HG03457 (cell line): ENCODE measurements around the gene ZNF101.

ENCODE experiments used
- ATAC-seq: cut with Tn5 transposase; IDR thresholded peaks from one replicate; pipeline ENCODE4 v1.9.1; 2021; ENCODE audit warnings: moderate number of reproducible peaks; ENCODE audit not compliant: unreplicated experiment

Gene ZNF101

GRCh38 chr19:19637523-19638251, 31.0 kb upstream of the ZNF101 start:
- ATAC-seq: no peak

- no peak for ATAC-seq
Measured at GRCh38 chr19:19642506-19643157, 26.0 kb upstream of the ZNF101 start.

DNA sequence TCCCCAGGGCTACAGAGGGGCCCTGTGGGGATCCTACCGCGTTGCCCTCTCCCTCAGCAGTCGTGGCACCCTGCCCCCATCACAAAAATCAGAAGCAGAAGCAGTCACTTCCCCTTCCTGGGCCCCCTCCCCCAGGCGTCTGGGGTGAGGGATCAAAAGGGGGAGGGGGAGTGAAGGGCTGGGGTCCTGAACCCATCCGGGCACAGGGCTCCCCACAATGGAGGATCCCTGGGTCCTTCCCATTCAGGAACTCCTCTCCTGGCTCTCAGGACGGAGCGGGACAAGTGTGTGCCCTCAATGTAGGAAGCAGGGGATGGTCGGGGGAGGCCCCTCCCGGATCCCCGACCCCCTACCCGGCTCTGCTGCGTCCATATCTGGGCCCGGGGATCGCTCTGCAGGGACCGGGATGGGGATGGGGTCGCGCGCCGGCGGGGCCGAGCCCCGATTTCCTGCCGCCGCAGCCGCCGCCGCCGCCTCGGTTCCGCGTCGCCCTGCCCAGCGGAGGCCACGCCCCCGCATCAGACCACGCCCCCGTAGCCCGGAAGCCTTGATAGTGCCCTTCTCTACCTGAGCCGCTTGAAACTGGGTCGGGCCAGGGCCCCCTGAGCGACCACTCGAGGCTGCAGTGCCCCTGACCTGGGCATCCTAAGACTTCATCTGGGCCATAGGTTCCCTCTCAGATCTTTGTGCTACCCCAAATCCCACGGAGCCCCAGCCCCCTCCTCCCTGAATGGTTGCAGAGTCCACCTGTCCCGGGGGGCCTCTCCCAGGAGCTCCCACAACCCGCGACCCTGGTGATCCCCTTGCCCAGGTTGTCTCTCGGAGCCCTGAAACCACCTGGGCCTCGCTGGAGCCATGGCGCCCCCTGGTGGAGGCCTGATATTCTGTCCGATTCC, 25.2 kb upstream of the ZNF101 start, which contains the start of gene GMIP:
Gene GMIP, minus strand, starts transcription at position 500 of the 896 bp plus-strand sequence. Its CDS starts 128 bp downstream, at position 372.
- ATAC-seq: peak; percentile 49

GRCh38 chr19:19644054-19644388, 24.6 kb upstream of the ZNF101 start:
- no peak for ATAC-seq

GRCh38 chr19:19645233-19645870, 23.3 kb upstream of the ZNF101 start:
- ATAC-seq: no peak

- ATAC-seq: no peak
Measured at GRCh38 chr19:19647037-19647835, 21.4 kb upstream of the ZNF101 start.

GRCh38 chr19:19649155-19649554, 19.5 kb upstream of the ZNF101 start:
- ATAC-seq: no peak

- ATAC-seq: no peak
Measured at GRCh38 chr19:19649580-19649995, 19.1 kb upstream of the ZNF101 start.

DNA sequence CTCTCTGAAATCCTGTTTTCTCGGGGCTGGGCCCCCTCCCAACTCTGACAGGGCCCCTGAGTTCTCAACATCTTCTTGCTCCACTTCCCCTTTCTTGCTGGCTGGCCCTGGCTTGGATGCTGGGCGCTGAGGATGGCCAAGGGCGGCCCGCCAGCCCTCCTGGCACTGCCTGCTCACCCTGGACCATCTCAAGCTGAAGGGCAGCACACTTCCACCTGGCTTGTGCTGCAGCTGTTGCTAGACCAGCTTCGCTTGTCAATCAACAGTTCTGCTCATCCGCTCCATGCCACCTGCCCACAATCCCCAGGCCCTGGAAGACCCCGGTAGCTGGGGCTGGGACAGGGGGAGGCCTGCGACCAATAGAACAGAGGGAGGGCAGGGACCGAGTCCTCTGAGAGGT, 18.3 kb upstream of the ZNF101 start:
- no peak for ATAC-seq

DNA sequence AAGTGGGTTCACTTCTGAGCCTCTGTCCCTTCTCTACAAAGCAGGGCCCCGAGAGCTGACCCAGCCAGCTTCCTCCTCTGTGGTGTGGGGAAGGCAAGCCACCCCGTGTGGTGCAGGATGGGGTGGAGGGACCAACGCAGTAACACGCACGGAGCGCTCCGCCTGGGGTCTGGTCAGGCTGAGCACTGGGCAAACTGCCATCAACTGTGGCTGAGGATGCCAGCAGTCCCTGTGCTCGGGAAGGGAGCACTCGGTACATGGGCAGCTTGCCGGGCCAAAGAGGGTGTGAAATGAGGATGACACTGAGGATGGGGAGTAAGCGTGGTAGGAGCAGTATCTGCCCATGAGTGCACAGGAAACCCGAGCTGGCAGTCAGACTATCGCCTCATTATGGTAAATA, 17.6 kb upstream of the ZNF101 start:
- ATAC-seq: no peak

DNA sequence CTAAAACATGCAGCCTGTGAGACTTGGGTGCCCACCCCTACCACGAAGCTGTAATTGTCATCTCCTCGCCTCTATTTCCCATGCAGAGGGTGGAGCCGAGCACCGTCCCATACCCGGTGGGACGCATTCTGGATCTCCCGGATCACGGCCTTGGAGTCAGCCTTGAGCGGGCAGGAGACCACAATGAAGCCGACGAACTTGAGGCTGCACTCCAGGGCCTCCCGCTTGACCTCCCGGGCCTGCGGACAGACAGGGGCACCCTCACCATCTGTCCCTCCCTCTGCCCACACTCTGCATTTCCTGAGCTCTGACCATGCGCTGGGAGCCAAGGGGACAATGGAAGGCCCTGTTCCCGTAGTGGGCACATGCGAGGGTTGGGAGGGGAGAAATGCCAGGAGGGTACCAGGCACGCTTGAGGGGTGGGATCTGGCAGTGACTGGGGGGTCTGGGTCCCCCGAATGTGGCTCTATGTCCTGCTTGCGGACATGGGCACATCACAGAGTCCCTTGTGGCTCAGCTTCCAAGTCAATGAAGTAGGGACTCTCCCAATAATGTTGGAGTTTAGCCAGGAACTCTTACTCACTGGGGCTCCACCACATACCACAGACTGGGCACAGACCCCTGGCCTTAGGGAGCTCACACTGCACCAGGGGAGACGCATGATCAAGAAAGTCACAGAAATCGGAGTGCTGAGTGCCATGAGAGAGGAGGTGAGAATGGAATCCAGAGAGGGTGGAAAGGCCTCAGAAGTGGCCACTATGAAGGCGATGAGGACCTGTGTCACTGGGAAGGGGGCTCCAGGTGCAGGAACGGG, 15.9 kb upstream of the ZNF101 start:
- ATAC-seq: no peak

DNA sequence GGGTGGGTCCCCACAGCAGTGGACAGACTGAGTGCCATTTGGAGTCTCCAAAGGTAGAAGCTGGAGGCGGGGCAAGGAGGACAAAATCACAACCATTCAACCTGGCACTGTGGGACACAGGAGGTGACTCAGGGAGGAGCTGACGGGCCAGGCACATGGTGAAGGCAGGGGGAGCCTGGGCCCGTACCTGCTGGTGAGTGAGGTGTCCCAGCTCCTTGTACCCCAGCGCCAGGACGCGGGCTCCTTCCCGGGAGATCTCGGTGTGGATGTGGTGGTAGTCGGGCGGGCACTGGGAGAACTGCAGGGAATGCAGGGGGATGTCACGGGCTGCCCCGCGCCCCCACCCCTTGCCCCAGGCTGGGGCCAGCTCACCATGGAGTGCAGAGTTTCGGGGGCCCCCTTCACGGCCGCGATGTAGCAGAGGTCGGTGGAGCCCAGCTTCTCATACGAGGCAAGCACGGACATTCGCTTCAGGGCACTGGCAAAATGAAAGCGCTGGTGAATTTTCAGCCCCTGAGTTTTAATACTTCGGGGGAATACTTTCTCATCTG, 15.0 kb upstream of the ZNF101 start:
- no peak for ATAC-seq

- ATAC-seq: no peak
Measured at GRCh38 chr19:19654441-19654840, 14.2 kb upstream of the ZNF101 start.

DNA sequence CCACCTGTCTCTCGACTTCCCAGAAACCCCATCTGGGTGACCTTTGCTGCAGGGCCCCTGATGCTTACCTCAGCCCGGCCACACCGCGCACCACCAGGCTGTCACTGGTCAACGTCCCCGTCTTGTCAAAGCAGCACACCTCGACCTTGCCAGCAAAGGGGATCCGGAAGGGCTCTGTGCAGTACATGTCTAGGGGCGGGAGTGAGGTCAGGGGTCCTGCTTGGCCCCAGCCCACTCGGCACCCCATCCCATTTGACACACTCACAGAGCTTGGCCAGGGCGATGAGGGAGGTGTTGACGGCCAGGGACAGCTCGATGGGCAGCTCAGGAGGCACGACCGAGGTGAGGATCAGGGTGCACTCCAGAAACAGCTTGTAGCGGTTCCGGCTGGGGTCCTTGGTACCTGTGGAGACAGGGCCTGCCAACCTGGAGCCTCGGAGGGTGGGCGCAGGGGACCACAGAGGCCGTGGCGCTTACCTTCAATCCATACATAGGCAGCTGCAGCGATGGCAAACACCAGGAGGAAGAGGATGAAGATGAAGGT, 13.5 kb upstream of the ZNF101 start:
- ATAC-seq: no peak

DNA sequence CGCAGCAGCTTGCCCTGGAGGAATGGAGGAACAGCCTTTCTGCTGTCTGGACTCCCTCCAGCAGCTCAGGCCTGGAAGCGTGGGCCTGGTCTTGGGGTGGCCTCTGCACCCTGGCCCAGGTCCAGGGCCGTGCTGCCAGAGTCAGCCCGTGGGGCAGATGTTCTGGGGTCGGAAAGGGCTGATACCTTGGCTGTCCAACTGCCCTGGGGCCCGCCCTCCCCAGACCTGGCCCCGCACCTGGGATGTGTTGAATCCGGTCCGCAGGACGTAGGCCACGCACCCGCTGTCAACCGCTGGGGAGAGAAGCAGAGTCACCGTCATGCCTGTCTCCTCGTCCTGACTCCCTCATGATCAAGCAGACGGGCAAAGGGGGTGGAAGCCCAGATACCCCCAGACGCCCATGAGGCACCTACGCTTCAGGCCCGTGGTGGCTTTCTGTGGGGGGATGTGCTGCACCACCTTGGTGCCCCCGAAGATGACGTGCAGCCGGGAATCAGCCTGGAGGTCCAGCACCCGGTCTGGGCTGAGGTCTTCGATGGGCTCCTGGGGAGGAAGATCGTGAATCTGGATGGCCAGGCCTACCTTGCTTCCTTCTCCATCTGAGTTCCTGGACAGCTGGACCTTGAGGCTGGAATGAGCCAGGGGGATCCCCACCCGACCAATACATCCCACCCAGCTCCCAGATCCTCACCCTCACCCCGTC, 12.8 kb upstream of the ZNF101 start:
- no peak for ATAC-seq

- ATAC-seq: no peak
Measured at GRCh38 chr19:19656451-19657396, 11.9 kb upstream of the ZNF101 start.

DNA sequence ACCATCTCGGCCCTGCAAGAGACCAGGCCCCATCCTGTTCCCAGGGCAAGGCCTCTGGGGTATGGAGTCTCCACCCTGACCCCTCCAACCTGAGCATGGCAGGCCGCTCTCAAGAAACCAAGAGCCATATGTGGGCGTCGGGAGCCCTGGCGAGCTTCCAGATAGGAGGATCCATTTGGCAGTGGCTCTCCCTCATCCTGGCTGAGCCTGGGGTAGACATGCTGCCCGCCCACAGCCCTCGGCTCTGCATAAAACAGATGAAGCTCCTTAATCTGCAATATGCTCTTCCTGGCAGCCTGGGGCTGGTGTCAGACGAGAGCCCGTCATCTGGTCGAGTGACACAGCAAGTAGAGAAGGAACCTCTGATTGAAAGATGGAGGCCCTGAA, 11.2 kb upstream of the ZNF101 start:
- ATAC-seq: no peak
